OCI-LY1 (cell line): Measurements from ENCODE around the gene ULK4.

ENCODE experiments used
- EZH2 ChIP-seq: fragments of 200-600 bp; sonication (generic), shearing (Covaris generic); IDR thresholded peaks from 2 replicates; pipeline ENCODE4 v1.8.0; 2017; ENCODE audit warnings: borderline replicate concordance, mixed run types, mild to moderate bottlenecking, antibody characterized with exemption, low read length, moderate library complexity, mixed read lengths
- TF ChIP-seq, protein P1 (sequence below): fragments of 200-600 bp; sonication (generic), shearing (Covaris generic); IDR thresholded peaks from 2 replicates; pipeline ENCODE4 v1.5.1; 2017; ENCODE audit warnings: mild to moderate bottlenecking, antibody characterized with exemption, low read length, moderate library complexity, mixed read lengths

DNA sequence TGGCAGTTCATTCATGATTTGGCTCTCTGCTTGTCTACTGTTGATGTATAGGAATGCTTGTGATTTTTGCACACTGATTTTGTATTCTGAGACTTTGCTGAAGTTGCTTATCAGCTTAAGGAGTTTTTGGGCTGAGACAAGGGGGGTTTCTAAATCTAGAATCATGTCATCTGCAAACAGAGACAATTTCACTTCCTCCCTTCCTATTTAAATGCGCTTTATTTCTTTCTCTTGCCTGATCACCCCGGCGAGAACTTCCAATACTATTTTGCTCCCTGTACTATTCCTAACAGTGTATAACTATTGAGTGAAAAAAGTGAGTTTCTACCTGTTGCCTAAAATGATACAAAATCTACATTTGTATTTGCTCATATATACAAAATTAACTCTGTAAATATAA lies 128.3 kb downstream of the ULK4 start:
- TF ChIP-seq, protein P1, sequence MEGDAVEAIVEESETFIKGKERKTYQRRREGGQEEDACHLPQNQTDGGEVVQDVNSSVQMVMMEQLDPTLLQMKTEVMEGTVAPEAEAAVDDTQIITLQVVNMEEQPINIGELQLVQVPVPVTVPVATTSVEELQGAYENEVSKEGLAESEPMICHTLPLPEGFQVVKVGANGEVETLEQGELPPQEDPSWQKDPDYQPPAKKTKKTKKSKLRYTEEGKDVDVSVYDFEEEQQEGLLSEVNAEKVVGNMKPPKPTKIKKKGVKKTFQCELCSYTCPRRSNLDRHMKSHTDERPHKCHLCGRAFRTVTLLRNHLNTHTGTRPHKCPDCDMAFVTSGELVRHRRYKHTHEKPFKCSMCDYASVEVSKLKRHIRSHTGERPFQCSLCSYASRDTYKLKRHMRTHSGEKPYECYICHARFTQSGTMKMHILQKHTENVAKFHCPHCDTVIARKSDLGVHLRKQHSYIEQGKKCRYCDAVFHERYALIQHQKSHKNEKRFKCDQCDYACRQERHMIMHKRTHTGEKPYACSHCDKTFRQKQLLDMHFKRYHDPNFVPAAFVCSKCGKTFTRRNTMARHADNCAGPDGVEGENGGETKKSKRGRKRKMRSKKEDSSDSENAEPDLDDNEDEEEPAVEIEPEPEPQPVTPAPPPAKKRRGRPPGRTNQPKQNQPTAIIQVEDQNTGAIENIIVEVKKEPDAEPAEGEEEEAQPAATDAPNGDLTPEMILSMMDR: no peak
- TF ChIP-seq EZH2: no peak
